GM18951 (cell line): Measurements from ENCODE around the gene FASN.
"Not testable (repeated sequence)": the region's sequence is repeated elsewhere in the genome, so short reads cannot be mapped to it uniquely, and the experiment has no call there.

Experiments used
- POLR2A ChIP-seq: IDR thresholded peaks from 4 replicates; pipeline ENCODE4 v1.6.1; 2011; ENCODE audit warnings: mild to moderate bottlenecking; ENCODE audit not compliant: insufficient read length, insufficient read depth; ENCODE audit errors: extremely low read depth
- in situ Hi-C: fragments of 300-500 bp; cut with MboI; formaldehyde crosslinking; loops from one replicate; pipeline ENCODE4 v1.12.0; 2022; ENCODE audit warnings: low sequenced_read_pairs, mixed read lengths, inconsistent platforms; ENCODE audit not compliant: unreplicated experiment

The FASN gene

DNA sequence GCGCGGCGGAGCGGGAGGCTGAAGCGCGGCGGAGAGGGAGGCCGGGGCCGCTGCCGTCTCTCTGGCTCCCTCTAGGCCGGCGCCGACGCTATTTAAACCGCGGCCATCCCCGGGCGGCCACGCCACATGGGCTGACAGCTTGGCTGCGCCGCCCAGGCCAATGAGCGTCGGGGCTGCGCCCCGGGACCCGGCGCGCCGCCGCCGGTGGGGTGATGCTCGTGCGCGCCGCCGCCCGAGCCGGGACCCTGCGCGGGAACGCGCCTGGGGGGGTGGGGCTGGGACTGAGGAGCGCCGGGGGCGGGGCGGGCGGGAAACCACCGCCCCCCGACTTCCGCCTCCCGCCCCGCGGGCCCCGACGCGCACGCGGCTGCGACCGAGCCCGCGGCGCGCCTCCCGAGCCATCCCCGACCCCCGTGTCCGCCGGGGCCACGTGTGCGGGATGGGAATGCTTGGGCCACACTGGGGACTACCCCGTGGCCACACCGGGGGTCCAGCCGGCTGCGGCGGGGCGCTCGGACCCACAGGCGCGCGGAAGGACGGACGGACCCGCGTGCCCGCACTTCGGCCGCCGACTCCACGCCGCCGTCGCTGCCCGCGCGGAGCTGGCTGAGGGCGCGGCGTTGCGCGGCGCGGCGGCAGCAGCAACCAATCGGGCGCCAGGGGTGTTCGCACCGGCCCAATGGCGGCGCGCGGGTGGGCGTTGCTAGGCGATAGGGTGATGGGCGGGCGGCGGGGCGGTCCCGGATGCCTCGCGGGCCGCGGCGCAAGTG lies at the start of gene FASN:
TSS of gene FASN (minus strand) at position 68 of the 770 bp plus-strand sequence. CDS start 1,791 bp downstream, outside the sequence.
- in situ Hi-C loops, result no loop called here
- TF ChIP-seq POLR2A, result peak; percentile 98

DNA sequence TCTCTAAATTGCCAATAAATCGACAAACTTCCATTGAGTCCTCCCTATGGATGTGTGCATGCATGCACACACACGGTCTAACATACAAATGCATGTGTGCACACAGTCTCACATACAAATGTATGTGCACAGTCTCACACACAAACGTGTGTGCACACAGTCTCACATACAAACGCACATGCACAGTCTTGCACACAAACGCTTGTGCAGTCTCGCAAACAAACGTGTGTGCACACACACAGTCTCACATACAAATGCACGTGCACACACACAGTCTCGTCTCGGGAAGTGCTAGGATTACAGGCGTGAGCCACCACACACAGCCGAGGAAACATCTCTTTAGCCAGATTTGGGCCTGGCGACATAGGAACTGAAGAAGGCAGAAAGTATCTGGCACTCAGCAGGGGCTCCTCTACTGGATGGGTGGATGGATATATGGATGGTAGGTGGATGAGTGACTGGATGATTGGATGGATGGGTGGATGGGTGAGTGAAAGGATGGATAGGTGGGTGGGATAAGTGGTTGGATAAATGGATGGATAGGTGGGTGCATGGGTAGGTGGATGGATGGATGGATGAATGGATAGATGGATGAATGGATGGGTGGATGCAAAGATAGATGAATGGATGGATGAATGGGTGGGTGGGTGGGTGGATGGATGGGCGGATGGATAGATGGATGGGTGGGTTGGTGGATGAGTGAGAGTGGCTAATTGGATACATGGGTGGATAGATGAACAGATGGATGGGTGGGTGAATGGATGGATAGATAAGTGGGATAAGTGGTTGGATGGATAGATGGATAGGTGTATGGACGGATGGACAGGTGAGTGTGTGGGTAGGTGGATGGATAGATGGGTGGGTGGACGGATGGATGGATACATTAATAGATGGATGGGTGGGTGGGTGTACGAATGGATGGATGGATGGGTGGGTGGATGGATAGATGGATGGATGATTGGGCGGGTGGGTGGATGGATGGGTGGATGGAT lies 48.9 kb upstream of the FASN start:
- in situ Hi-C loops, result no loop called here
- TF ChIP-seq POLR2A, result no peak

DNA sequence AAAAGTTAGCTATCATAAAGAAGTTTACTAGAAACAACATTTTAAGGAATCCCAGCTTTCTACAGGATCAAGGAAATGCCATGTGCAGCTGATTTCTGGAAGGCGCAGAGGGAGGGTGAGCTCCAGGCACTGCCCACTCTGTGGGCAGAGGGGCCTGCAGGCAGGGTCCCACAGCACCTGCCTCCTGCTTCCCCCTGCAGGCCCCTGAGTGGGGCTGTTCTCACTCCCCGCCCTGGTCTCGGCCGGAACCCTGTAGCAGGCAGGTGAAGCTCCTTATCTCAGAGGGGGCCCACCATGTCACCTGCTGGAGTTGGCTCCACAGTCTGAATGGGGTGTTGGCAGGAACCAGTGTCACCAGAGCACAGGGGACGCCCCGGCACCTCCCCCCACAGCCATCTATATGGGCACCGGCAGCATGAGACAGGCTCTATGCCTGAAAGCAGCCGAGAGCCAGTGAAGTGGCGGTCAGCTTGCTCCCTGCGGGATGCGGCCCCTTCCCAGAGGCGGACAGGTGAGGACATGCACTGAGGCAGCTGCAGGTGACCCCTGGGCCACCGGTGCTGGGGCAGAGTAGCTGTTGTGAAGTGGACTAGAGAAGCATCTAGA lies 47.6 kb upstream of the FASN start:
- in situ Hi-C loops, result no loop called here
- TF ChIP-seq POLR2A, result no peak

DNA sequence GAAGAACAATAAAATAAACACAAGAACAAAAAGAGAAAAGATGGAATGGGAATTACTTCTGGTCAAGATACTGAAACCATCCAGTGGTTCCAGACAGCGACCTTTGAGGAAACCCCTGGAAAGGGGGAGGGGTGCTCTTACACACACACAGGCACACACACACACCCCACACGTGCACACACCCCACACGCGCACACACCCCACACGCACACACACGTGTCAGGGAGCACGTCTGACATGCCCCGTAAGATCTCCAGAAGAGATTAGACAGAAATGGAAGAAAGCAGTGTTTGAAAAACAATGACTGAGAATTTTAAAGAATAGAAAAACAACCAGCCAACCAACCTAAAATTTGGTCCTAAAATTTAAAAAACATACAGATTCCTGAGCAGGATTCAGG lies 45.3 kb upstream of the FASN start:
- in situ Hi-C loops, result no loop called here
- TF ChIP-seq POLR2A, result no peak

DNA sequence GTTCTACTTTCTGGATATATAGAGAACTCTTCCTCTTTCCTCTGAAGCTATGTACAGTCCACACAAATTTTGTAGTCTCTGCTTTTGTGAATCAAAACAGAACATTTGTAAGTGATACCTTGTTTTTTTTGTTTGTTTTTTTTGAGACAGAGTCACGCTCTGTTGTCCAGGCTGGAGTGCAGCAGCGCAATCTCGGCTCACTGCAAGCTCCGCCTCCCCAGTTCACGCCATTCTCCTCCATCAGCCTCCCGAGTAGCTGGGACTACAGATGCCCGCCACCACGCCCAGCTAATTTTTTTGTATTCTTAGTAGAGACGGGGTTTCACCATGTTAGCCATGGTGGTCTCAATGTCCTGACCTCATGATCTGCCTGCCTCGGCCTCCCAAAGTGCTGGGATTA lies 41.9 kb upstream of the FASN start:
- in situ Hi-C loops, result not testable (repeated sequence)

DNA sequence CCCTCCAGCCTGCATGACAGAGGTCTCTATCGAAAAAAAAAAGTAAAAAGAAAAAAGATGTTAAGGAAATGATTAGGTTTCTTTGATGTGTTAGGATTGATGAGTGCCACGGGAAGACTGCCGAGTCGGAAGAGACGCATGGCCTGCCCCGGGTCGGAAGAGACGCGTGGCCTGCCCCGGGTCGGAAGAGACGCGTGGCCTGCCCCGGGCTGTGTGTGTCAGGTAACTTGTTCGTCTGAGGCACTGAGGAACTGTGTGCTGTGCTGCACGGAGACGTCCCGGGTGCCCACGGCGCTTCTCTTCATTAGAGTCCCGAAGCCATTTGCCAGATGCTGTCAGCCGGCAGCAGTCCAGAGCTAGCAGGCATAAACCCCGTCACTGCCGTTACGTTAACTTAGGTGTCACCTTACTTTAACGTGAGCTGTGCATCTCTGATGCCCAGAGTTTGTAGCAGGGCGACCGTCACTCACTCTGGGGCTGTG lies 40.5 kb upstream of the FASN start:
- in situ Hi-C loops, result no loop called here
- TF ChIP-seq POLR2A, result no peak

DNA sequence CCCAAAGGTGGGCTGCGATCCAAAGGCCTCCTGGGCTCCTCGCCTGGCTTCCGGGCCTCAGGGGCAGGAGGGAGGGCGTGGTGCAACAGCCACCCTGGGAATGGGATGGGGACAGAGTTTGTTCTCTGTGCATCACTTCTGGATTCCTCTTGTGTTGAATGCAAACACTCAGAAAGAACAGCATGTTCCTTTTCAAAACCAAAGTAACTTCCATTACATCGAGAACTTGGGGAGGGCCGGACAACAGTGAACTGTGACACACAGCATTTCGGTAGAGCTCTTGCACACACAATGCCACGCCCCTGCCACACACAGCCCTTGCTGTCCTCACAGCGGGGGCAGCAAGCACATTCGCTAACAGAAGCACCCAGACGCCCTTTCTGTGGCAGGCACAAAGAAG lies 36.1 kb upstream of the FASN start:
- in situ Hi-C loops, result no loop called here
- TF ChIP-seq POLR2A, result no peak

DNA sequence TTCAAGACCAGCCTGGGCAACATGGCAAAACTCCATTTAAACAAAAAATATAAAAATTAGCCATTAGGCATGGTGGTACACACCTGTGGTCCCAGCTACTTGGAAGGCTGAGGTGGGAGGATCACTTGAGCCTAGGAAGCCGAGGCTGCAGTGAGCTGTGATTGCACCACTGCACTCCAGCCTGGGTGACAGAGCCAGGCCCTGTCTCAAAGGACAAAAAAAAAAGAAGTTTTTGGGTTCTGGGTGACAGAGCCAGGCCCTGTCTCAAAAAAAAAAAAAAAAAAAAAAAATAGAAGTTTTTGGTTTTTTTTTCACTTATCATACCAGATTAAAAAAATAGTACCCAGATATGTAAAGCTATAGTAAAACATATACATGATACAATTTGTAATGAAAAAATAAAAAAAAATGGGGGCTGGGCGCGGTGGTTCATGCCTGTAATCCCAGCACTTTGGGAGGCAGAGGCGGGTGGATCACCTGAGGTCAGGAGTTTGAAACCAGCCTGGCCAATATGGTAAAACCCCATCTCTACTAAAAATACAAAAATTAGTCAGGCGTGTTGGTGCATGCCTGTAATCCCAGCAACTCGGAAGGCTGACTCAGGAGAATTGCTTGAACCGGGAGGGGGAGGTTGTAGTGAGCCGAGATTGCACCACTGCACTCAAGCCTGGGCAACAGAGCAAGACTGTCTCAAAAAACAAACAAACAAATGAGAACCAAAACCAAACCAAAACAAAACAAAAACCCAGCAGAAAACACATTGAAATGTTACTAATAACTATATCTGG lies 35.3 kb upstream of the FASN start:
- in situ Hi-C loops, result not testable (repeated sequence)

DNA sequence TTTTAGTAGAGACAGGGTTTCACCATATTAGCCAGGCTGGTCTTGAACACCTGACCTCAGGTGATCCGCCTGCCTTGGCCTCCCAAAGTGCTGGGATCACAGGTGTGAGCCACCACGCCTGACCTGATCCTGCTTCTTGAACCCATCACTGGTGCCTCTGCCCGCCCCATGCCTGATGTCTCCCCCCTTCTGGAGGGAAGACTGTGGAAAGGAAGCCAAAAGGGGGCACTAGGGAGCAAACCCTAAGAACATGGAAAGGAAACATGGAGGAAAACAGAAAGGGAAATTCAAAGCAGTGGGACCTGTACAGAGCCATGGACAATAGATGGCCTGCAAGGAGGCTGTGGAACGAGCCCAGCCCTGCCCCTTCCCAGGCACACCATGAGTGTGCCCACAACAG lies 31.1 kb upstream of the FASN start:
- in situ Hi-C loops, result no loop called here
- no peak for TF ChIP-seq POLR2A

DNA sequence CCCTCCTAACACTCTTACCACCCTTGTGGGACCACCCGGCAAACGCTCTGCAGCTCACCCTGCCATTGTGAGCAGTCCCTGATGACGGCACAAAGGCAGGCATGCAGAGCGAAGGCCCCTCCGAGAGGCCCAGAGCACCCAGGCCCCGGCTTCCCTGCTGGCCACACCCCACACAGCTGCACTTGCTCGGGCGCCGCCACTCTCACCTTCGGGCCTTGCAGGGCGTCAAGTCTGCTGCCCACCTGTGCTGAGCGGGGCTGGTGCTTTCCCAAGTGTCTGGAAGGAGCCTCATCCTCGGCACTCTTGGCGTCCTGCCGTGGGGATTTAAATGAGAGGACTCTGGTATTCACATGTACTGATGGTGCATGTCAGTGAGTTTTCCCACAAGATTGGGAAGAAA lies 30.3 kb upstream of the FASN start:
- in situ Hi-C loops, result no loop called here
- no peak for TF ChIP-seq POLR2A

DNA sequence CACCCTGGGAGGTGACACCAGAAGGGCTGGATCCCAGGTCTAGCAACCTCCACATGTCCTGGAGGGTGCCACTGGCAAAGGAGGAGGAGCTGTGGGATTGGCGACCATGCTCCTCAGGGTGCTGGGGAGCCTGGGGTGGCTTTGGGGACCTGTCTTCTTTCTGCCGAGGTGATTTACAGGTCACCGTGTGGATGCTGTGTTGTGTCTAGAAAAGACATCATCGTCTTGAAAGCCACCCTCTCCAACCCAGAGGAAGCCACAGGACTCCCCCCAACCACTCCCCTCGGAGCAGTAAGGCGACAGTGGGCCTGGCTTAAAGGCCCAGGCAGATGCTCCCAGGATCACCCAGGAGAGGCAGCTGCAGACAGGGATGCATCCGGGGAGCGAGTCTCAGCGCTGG lies 29.7 kb upstream of the FASN start:
- TF ChIP-seq POLR2A, result no peak
- in situ Hi-C loops, result no loop called here

DNA sequence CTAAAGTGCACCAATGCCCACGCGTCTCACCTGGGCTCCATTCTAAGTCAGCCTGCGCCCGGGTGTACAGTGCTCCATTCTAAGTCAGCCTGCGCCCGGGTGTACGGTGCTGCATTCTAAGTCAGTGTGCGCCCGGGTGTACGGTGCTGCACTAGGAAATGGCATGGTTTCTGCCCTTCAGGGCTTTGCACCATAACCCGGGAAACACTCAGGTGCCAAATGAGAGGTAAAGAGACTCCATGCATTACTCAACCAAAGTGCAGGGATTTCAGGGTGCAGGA lies 29.2 kb upstream of the FASN start:
- TF ChIP-seq POLR2A, result no peak
- in situ Hi-C loops, result no loop called here
